ENCODE data around the gene EXOC8.
A peak's percentile ranks its signal among the peaks of the same experiment; 100 is the strongest.

EXOC8 gene, protein sequence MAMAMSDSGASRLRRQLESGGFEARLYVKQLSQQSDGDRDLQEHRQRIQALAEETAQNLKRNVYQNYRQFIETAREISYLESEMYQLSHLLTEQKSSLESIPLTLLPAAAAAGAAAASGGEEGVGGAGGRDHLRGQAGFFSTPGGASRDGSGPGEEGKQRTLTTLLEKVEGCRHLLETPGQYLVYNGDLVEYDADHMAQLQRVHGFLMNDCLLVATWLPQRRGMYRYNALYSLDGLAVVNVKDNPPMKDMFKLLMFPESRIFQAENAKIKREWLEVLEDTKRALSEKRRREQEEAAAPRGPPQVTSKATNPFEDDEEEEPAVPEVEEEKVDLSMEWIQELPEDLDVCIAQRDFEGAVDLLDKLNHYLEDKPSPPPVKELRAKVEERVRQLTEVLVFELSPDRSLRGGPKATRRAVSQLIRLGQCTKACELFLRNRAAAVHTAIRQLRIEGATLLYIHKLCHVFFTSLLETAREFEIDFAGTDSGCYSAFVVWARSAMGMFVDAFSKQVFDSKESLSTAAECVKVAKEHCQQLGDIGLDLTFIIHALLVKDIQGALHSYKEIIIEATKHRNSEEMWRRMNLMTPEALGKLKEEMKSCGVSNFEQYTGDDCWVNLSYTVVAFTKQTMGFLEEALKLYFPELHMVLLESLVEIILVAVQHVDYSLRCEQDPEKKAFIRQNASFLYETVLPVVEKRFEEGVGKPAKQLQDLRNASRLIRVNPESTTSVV

DNA sequence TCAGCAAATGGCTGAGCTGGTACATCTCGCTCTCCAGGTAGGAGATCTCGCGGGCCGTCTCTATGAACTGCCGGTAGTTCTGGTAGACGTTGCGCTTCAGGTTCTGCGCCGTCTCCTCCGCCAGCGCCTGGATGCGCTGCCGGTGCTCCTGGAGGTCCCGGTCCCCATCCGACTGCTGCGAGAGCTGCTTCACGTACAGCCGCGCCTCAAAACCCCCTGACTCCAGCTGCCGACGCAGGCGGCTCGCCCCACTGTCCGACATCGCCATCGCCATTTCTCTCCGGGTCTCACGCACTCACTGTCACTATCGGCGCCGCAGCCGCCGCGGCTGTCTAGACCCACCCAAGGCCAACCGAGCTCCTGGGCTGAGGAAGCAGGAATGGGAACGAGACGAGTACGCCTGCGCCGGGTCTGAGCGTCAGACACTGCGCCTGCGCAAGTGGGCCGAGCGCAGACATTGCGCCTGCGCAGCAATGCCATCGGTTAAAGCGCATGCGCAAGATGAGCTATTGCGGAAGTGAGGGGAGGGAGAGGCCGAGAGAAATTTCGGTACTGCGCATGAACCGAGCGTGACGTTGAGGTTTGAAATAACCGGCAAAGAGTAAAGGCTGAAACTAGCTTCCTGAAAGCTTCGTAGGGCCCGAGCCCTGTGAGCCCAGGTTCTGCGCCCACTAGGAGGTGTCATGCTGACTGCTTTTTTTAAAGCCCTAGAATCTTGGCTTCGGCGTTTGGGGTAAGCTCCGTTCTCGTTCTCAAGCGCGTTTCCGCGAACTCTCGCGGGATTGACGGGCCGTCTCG is at the start of gene EXOC8:
TSS of gene EXOC8 (minus strand) at position 381 of the 798 bp plus-strand sequence. CDS start at position 274, 107 bp downstream.
- peak; percentile 93 to 99 for DNase-seq (ENCODE audit: low read depth in 2 of 2)

DNA sequence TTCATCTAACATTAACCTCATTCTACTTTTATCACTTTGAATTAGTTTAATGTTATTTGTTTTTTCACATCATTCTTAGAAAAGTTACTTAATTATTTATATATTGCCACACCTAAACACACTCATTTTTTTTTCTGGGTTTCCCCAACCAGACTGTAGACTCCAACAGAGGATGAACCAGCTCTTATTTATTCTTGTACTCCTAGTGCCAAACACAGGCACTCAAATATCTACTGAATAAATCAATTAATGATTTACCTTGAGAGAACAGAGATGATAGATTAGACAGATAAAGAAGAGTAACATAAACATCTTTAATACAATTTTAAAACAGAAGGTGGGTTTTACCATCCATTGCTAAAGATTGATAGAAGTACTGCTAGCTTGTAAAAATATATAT is 48.8 kb upstream of the EXOC8 start:
- DNase-seq (ENCODE audit: low read depth in 2 of 2), result no peak

DNA sequence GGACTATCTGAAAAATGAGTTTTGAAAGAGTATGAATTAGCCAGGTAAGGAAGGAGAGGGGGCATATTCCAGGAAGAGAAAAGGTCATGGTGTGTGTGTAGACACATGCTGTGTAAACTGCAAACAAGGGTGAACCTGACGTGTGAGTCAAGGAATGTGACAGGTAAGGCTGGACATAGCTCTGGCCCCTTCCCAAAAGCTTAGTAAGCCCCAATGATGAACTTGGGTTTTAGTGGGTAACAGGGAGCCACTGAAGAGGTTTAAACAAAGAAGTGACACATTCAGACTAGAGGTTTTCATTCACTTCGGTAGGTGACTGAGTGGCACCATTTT is 47.7 kb upstream of the EXOC8 start:
- no peak for DNase-seq (ENCODE audit: low read depth in 2 of 2)

DNA sequence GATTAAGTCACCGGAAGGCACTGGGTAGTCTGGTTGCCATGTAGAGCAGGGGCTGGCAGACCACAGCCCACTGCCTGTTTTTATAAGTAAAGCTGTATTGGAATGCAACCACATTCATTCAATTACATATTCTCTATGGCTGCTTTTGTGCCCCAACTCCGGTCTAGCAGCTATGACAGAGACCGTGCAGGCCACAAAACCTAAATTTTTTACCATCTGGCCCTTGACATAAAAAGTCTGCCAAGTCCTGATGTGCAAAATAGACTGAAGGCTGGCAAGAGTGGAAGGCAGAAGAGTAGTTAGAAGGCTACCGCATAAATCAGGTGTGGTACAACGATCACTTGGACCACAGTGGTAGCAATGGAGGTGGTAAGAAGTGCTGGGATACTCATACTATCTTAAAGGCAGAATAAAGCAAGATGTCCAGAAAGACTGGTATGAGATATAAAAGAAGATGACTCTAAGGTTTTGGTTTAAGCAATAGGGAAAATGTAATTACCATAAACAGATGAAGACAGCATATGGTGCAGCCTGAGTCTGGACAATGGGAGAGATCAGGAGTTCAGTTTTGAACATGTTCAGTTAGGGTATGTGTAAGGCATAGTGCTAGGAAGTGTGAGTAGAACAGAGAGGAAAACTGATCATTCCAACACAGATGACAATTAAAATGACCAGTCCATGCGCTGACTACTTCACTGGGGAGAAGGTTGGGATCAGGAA is 47.2 kb upstream of the EXOC8 start:
- DNase-seq (ENCODE audit: low read depth in 2 of 2), result no peak

DNA sequence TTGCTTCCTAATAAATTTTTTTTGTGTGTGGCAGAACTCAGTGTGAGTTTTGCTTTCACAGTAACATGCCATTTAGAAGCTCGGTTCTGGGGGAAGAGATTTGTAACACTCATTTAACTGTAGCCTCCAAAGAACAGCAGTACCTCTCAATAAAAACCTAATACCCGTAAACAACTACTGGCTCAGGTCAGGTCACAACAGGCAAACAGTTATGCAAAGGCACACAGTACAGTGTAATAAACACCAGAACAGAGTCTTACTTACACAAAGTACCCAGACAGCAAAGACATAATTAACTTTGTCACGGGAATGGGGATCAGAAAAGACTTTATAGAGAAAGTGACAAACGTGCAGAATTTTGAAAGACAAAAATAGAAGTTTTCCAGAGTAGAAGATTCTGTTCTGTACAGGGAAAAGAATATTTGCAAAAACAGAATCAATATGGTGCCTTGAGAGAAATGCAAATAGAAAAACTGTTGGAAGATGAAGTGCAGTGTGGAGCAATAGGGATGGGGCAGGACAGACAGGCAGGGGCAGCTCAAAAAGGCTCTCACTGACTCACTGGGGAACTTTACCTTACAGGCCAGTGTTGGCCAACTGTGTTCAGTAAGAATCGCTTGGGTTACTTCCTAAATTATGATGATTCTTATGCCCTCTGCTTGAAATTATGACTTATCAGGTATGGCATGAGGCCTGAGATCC is 45.7 kb upstream of the EXOC8 start:
- DNase-seq (ENCODE audit: low read depth in 2 of 2), result no peak

DNA sequence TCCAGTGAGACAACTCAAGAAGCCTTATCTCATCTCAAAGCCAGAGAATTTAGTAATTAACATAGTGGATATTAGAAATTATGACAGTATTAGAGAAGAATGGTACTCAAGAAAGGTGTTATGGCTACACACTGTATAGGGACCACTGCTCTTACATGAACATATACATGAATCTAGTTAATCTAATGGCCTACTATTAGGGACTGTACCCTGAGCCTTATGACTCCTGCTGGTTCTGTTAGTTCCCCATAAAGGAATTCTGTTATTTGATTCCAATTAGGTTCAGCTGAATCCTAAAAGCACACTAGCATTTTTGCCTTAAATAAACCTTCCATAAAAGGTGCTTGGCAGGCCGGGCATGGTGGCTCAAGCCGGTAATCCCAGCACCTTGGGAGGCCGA is 44.8 kb upstream of the EXOC8 start:
- DNase-seq (ENCODE audit: low read depth in 2 of 2), result no peak

DNA sequence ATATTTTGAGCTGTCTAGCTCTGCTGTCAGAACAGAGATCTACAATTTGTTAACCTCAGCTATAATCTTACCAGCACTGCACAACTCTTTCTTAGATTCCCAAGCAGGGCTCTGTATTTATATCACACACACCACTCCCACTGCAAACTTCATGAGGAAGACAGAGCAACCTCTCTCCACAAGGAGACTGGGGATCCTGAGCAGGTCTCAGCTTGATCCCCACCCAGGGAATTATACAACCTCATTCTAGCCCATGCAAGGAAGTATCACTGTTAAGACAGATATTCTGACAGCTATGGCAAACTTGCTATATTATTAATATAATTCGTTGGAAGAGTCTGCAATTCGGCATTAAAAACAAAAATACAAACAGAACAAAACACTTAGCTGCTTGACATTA is 44.1 kb upstream of the EXOC8 start:
- DNase-seq (ENCODE audit: low read depth in 2 of 2), result no peak

DNA sequence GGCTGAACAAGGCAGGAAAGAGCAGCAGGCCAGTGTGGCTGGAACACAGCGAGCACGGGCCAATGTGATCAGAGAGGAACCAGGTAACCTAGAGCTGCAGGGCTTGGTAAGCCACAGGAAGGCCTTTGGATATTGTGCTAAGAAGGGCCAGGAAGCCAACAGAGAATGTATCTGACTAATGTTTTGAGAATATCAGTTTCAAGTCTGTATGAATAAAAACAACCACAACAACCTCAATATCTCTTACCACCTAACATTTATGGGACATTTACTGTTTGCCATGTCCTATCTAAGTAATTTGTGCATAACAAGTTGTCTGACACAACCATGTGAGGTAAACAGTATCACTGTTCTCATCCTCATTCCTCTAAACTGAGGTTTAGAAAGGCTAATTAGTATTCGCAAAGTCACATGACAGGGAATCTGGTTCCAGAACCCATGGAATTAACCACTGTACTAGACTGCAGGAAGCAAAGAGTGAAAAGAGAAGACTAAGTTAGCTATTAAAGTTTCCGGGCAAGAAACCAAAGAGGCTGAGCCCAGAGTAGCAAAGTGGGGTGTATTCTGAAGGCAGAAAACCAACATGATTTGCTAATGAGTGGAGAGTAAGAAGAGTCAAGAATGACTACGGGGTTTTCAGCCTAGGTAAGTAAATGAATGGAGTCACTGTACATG is 39.4 kb upstream of the EXOC8 start:
- DNase-seq (ENCODE audit: low read depth in 2 of 2), result peak in 1 of 2 experiments; percentile 11

DNA sequence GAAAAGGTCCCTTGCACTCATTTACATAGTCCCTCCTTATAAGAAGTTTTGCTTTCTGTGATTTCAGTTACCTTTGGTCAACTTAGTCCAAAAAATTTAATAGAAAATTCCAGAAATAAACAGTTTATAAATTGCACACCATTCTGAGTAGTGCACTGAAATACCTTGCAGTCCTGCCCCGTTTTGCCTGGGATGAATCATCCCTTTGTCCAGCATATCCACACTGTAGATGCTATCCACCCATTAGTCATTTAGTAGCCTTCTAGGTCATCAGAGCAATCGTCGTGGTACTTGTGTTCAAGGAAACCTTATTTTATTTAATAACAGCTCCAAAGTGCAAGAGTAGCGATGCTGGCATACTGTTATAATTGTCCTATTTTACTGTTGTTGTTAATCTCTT is 38.4 kb upstream of the EXOC8 start:
- DNase-seq (ENCODE audit: low read depth in 2 of 2), result no peak

DNA sequence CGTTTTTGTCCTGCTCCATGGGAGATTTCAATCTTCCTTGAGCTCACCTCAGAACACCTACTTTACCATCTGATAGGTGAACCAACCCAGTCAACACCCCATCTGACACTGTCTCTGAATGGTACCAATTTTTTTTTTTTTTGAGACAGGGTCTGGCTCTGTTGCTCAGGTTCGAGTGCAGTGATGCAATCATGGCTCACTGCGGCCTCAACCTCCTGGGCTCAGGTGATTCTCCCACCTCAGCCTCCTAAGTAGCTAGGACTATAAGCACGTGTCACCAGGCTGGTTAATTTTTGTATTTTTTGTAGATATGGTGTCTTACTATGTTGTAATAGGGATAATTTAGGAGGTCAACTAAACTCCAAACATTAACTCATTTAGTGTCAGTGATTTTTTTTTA is 36.7 kb upstream of the EXOC8 start:
- no peak for DNase-seq (ENCODE audit: low read depth in 2 of 2)

DNA sequence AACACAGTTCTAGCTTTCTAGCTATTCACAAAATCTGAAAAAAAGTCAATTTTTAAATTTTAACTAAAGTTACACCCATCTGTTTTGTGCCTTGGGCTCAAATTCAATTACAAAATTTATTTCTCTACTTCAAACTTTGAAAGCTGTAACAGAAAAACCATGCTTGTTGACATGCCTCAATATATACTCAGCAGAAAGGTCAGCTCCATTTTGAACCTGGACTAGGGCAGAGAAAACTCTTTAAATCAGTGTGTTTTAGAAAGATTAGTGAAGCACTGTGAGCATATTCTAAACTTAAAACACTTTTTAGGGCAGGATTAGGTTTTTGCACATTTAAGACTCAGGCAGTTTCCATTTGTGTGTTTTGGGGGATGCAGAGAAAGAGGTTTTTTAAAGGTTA is 34.8 kb upstream of the EXOC8 start:
- no peak for DNase-seq (ENCODE audit: low read depth in 2 of 2)

DNA sequence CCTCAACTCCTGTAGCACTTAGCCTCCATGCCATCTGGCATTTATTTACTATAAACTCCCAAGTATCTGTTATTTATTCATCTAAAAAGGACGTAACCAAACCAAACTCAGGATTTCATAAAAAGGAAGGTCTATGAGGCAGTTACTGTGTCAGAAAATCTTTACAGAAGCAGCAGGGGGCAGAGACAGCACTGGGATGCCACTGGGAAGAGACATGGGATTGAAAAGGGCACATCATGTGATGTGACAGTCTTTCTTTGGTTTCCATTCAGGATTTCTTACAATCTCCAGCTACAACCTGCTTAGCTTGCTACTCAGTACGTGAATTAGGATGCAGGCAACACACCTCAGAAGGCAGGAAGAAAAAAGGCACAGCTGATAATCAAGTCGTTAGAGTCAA is 31.6 kb upstream of the EXOC8 start:
- no peak for DNase-seq (ENCODE audit: low read depth in 2 of 2)

DNA sequence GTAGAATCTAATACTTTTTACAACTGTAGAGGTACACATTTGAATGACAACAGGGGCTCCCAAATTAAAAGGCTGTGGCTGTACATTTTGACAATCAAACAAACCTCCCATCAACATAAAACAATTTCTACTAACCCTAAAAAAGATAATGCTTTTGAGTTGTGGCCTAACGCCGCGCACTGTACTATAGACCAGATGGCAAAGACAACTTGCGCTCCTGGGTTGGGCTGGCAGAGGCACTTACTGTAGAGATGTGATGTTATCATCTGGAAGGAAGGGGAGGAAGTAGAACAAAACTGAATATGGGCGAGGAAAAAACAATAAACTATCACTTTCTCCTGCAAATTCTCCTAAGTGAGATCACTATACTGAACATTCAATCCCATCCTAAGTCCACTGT is 26.5 kb upstream of the EXOC8 start:
- DNase-seq (ENCODE audit: low read depth in 2 of 2), result no peak

DNA sequence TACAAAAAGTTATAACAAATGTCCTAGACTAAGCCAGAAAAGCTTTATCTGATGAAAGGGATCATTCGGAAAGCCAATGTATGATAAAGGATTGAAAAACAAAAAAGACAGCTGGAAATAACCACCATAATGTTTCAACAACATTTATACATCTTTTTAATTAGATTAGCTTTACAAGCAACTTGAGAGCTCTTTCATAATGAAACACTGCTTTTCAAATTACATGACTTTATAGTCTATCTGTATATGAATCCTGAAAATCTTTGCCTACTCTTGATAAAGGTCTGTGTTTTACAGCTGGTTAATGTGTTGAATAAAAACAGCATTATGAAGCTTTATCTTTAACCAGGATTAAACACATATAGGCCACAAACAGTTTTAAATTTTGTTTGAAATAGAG is 26.0 kb upstream of the EXOC8 start:
- DNase-seq (ENCODE audit: low read depth in 2 of 2), result no peak

DNA sequence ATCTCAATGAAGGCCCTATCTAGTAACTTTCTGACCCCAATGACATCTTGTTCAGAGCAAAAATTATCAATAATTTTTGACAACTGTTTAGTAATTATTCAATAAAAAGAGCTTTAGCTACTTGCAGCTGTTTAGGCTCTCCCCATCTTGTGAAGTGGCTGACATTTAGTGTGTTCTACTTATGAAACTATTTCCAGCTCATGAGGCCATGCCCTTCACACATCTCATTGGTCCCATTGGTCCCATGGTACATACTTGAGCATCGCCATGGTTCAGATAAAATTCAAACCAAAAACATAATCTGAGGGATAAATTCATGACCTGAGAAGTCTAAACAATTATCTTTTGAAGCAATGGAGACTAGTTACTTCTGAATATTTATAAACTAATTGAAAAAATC is 24.7 kb upstream of the EXOC8 start:
- no peak for DNase-seq (ENCODE audit: low read depth in 2 of 2)

DNA sequence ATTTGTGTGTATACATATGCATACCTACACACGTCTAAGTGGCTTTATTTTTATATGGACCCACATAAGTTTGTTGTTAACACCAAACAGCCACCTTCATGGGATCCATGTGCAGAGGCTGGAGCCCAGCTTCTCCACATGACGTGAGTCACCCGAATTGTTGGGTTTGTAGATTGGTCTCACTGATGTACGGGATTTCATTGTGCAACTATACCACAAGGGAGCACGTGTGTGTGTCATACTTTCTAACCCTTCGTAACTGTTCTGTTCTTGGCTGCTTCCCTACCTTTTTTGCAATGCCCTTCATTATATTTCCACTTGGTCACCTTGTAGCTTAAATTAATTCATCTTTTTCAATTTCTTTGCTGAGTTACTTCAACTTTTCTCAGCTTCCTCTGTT is 21.5 kb upstream of the EXOC8 start:
- no peak for DNase-seq (ENCODE audit: low read depth in 2 of 2)

DNA sequence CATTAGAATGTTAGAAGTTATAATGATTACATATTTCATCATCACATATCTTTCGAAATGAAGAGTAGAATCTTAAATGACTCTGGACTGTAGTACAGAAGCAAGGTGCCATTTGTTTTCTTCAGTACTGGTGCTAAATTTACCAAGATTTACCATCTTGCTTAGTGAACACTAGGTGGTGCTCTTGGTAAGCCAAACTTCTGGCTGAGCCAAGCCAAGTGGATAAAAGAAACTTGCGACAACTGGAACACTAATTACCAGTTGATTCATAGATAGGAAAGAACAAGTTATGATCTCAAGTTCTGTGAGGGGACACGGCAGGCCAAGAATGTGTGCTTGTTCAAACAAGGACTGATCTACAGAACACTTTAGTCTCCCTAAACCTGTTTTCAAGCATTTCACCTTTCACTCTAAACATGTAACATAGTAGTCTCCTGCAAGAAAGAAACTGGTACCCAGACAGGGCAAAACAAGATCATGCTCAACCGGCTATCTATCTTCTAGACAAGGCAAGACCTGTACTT is 20.2 kb upstream of the EXOC8 start:
- DNase-seq (ENCODE audit: low read depth in 2 of 2), result no peak

DNA sequence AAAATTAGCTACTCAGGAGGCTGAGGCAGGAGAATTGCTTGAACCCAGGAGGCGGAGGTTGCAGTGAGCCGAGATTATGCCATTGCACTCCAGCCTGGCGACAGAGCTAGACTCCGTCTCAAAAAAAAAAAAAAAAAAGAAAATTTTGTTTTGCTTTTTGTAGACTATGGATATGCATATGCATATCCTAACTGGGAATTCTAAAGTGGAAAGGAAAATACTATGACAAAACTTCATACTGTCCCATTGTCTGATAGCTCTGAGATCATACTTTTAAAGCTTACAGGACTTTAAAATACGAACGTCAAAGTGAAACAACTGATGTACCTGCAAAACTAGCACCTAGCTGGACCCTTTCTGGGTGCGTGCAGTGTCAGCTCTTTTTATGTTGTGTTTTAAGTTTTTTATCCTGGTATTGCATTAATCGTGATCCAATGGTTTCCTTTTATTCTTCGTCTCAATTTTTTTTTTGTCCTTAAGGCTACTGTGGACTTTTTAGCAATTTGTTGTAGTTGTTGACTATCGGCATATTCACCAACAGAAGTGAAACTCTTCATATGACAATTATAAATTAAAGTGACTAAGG is 19.6 kb upstream of the EXOC8 start:
- DNase-seq (ENCODE audit: low read depth in 2 of 2), result no peak

DNA sequence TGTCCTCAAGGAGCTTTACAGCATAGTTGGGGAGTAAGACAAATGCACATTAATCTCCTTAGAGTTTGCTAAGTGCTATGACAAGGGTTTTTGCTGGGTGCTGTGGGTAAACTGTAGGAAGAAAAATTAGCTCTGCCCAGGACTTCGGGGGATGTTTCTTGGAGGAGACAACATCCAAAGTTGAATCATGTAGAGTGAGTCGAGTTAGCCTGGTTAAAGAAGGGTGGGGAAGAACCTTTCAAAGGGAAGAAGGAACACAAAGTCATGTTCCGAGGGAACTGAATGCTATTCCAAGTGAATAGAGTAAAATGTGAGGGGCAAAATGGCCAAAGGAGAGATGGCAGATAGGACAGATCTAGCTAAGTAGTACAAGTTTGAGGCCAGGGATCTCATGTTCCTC is 17.5 kb upstream of the EXOC8 start:
- no peak for DNase-seq (ENCODE audit: low read depth in 2 of 2)

DNA sequence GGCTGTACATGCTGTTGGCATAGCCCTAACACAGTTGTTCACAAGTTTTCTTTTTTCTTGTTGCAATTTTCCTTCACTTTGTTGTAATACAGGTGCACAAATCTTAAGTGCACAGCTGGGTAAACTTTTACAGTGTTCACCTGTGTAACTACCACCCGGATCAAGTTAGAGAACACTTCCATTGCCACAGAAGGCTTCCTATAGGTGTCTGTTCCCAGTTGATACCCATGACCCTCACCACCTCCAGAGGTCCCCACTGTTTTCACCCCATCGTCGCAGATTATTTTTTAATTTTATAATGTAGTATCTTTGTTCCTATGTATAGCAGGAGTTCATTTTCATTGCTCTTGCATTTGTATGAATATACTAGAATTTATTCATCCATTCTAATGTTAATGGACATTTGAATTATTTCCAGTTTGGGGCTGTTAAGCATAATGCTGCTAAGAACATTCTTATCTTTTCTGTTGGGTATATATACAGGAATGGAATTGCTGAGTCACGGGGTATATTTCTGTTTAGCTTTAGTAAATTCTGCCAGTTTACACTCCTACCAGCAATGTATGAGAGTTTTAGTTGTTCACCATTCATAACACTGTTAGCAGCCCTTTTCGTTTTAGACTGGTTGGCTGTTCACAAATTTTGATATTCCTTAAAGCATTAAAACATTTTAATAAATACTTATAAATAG is 16.8 kb upstream of the EXOC8 start:
- DNase-seq (ENCODE audit: low read depth in 2 of 2), result no peak

Data from stimulated activated CD4-positive, alpha-beta T cell treated with anti-CD3 and anti-CD28 coated beads, Interleukin-12 subunit alpha, Interleukin-12 subunit beta, amount 100 ng/mL, for 24 hours (primary cell).